ENCODE data around the gene TMX4. TPM values are rescaled to one million over a fixed set of nuclear protein-coding genes. Genes with fewer than 3 reads are reported as not detected.

TMX4 gene
- total and polyA plus RNA-seq, 2 experiments from 2014 or later, result 2.5 to 7.5 TPM

DNA sequence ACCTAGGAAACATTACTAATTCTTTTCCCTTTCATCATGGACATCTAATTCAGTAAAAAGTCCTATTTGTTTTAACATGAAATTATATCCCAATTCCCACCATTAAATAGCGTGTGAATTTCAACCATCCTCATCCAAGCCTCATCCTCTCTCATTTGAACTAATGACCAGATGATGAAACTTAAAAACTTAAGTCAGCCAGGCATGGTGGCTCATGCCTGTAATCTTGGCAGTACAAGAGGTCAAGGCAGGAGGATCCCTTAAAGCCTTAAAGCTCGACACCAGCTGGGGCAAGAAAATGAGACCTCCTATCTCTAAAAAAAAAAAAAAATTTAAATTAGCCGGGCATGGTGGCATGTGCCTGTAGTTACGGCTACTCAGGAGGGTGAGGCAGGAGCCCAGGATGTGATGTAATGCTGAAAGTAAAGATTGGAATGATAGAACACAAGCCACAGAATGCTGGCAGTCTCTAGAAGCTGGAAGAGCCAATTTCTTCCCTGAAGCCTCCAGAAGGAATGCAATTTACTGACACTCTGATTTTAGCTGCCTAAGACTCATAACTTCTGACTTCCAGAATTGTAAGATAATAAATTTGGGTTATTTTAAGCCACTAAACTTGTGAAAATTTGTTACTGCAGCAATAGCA lies 52.2 kb downstream of the TMX4 start:
- no peaks in the 10 kb centered on the region for H3K79me2 ChIP-seq (replicated peaks; ENCODE audit: insufficient read depth)
- DNase-seq (ENCODE audit: low spot score), result no peak
- H3K4me2 ChIP-seq, result no peak overlapping the region
- H3K27ac ChIP-seq (ENCODE audit: low read depth), result no peak overlapping the region
- H3K27ac Mint-ChIP-seq, result no peak overlapping the region
- H3K4me1 Mint-ChIP-seq, result no peaks in the 10 kb centered on the region
- no peaks in the 10 kb centered on the region for H3K27me3 ChIP-seq (ENCODE audit: insufficient read depth)
- H3K4me3 ChIP-seq, result no peak overlapping the region
- H3F3A ChIP-seq (replicated peaks; ENCODE audit: low read depth), result no peaks in the 10 kb centered on the region
- peaks cover 8% of the 10 kb centered on the region; the same call in 1 of the 2 replicates for H3K9me2 ChIP-seq (ENCODE audit: insufficient read depth)
- no peaks in the 10 kb centered on the region for H3K36me3 Mint-ChIP-seq (ENCODE audit: low read depth)
- ATAC-seq, result no peak
- no peaks in the 10 kb centered on the region for H4K20me1 ChIP-seq (replicated peaks; ENCODE audit: insufficient read depth)
- no peaks in the 10 kb centered on the region for H3K9me3 Mint-ChIP-seq
- no peak for TF ChIP-seq CTCF (conservative IDR thresholded peaks at IDR 0.05; ENCODE audit: low read depth in 2 of 2)
- no peak for TF ChIP-seq ZNF462 (CRISPR knock-in tag; IDR thresholded peaks at IDR 0.05)
- no peak for TF ChIP-seq ZNF114 (CRISPR knock-in tag; IDR thresholded peaks at IDR 0.05)
- TF ChIP-seq ZNF331 (CRISPR knock-in tag; IDR thresholded peaks at IDR 0.05; ENCODE audit: low read depth), result no peak
- no peak for TF ChIP-seq ETS1 (IDR thresholded peaks at IDR 0.05)
- TF ChIP-seq EZH2phosphoT487 (IDR thresholded peaks at IDR 0.05; ENCODE audit: unreplicated experiment), result no peak
- no peak for TF ChIP-seq POLR2AphosphoS5 (IDR thresholded peaks at IDR 0.05; ENCODE audit: low read depth)
- TF ChIP-seq JUNB (IDR thresholded peaks at IDR 0.05; ENCODE audit: unreplicated experiment), result no peak
- no peak for TF ChIP-seq NANOG (IDR thresholded peaks at IDR 0.05; ENCODE audit: borderline replicate concordance)
- TF ChIP-seq EZH2 (IDR thresholded peaks at IDR 0.05; ENCODE audit: low read depth, unreplicated experiment), result no peak
- TF ChIP-seq CREB1 (CRISPR knock-in tag; IDR thresholded peaks at IDR 0.05; ENCODE audit: low read depth), result no peak
- TF ChIP-seq STAT1 (IDR thresholded peaks at IDR 0.05; ENCODE audit: unreplicated experiment), result no peak
- TF ChIP-seq REST (IDR thresholded peaks at IDR 0.05; ENCODE audit: unreplicated experiment), result no peak
- no peak overlapping the region for H3K4me3 Mint-ChIP-seq
- H3K27me3 Mint-ChIP-seq (ENCODE audit: insufficient read depth, low read depth, poor library complexity), result no peaks in the 10 kb centered on the region
- H3K36me3 ChIP-seq (ENCODE audit: insufficient read depth), result no peaks in the 10 kb centered on the region
- no peaks in the 10 kb centered on the region for H3K4me1 ChIP-seq (ENCODE audit: insufficient read depth)
- H2AFZ ChIP-seq, result no peak overlapping the region

All from GM23338 (cell line).